HepG2 (cell line): ENCODE measurements around the gene PPP1R16B. TPM values are rescaled to one million over a fixed set of nuclear protein-coding genes. Genes with fewer than 3 reads are reported as not detected.

Experiments used
- ATAC-seq: fragments of 200-7000 bp; cut with Tn5 transposase; 3 replicates; pipeline ENCODE4 v1.9.1; 2020; ENCODE audit warnings: mild to moderate bottlenecking, moderate library complexity
- BruUV-seq: library from RNA; stranded (reverse); fragments of 400-500 nt; replicated peaks from 2 replicates; lab custom pipeline; 2021; lab: Mats Ljungman, UMichigan
- CTCF ChIA-PET: fragments of 300-600 bp; formaldehyde crosslinking; extraction: SDS; loops from one replicate; lab custom pipeline; 2021; ENCODE audit warnings: low total read pairs, inconsistent platforms, low intra/inter-chr PET ratio; lab: Yijun Ruan, JAX
- POLR2A ChIA-PET: fragments of 350-600 bp; sonication (Branson Sonifier 250); formaldehyde crosslinking; loops from one replicate; lab custom pipeline; 2020; ENCODE audit warnings: antibody characterized with exemption, inconsistent platforms; lab: Yijun Ruan, JAX
- DNase-seq: peaks from one replicate; pipeline ENCODE4 v3.0.0-alpha.2; 2015; ENCODE audit warnings: low spot score
- FAIRE-seq: peaks from 3 replicates; lab custom pipeline; 2011; peaks lifted over from hg19 to GRCh38; lab: Jason Lieb, UNC
- H2AFZ ChIP-seq: one replicate; pipeline ENCODE4 v1.6.1; 2011; ENCODE audit warnings: low read length, inconsistent platforms
- H3K27ac ChIP-seq: fragments of 300-600 bp; 3 replicates; pipeline ENCODE4 v1.8.0; 2011; ENCODE audit warnings: mixed run types, mild to moderate bottlenecking, mixed read lengths, low read length, inconsistent platforms; ENCODE audit not compliant: insufficient read depth; ENCODE audit errors: extremely low read length
- H3K27me3 ChIP-seq, 2 experiments: fragments of 200-600 bp in 1 of 2; 2 replicates in 1 of 2; 3 replicates in 1 of 2; pipeline versions ENCODE4 v1.6.0 to v1.8.0; 2011; ENCODE audit warnings: low read length in 2 of 2, mild to moderate bottlenecking in 2 of 2, moderate library complexity in 2 of 2, inconsistent platforms in 1 of 2; ENCODE audit not compliant: insufficient read depth in 2 of 2, control insufficient read depth in 1 of 2
- H3K36me3 ChIP-seq, 2 experiments: fragments of 200-600 bp in 1 of 2; replicated peaks in 1 of 2; 2 replicates in 1 of 2; 3 replicates in 1 of 2; pipeline versions ENCODE4 v1.5.1 to v1.8.0; 2011; ENCODE audit warnings: low read length in 2 of 2, inconsistent platforms in 1 of 2; ENCODE audit not compliant: insufficient read depth in 2 of 2, control insufficient read depth in 1 of 2
- H3K4me1 ChIP-seq: 2 replicates; pipeline ENCODE4 v1.5.1; 2012; ENCODE audit warnings: low read length, inconsistent platforms; ENCODE audit not compliant: insufficient read depth
- H3K4me2 ChIP-seq: 2 replicates; pipeline ENCODE4 v1.6.0; 2011; ENCODE audit warnings: low read depth, low read length, inconsistent platforms
- H3K4me3 ChIP-seq, 3 experiments: fragments of 200-600 bp in 1 of 3; sonication (generic), shearing (Covaris generic) in 1 of 3; replicated peaks in 1 of 3; 2 replicates each; pipeline ENCODE4 v1.5.1; 2011 to 2016; ENCODE audit warnings: low read length in 3 of 3, inconsistent platforms in 2 of 3, low read depth in 2 of 3, mild to moderate bottlenecking in 2 of 3, control low read depth in 1 of 3, mixed read lengths in 1 of 3; ENCODE audit not compliant: insufficient read depth in 1 of 3
- H3K79me2 ChIP-seq: one replicate; pipeline ENCODE4 v1.6.1; 2011; ENCODE audit warnings: low read length, inconsistent platforms; ENCODE audit not compliant: insufficient read depth
- H3K9ac ChIP-seq: 2 replicates; pipeline ENCODE4 v1.6.0; 2011; ENCODE audit warnings: mild to moderate bottlenecking, low read depth, low read length, inconsistent platforms; ENCODE audit not compliant: insufficient read depth
- H3K9me3 ChIP-seq: 2 replicates; pipeline ENCODE4 v1.5.1; 2012; ENCODE audit warnings: mild to moderate bottlenecking, low read length
- H4K20me1 ChIP-seq: 2 replicates; pipeline ENCODE4 v1.6.0; 2011; ENCODE audit warnings: inconsistent platforms, mild to moderate bottlenecking, low read length, moderate library complexity; ENCODE audit not compliant: insufficient read depth
- ADNP ChIP-seq: sonication (generic); formaldehyde crosslinking; IDR thresholded peaks from 2 replicates; pipeline ENCODE4 v1.4.0; 2020; ENCODE audit warnings: missing genetic modification reagents
- CHD4 ChIP-seq: fragments of 200-600 bp; sonication (generic); IDR thresholded peaks from 2 replicates; pipeline ENCODE4 v1.7.0; 2017; ENCODE audit warnings: mild to moderate bottlenecking, low read length, borderline replicate concordance
- MTERF4 ChIP-seq: sonication (generic); formaldehyde crosslinking; IDR thresholded peaks from 2 replicates; pipeline ENCODE4 v1.8.0; 2023; ENCODE audit warnings: mild to moderate bottlenecking, missing genetic modification reagents
- NRL ChIP-seq: sonication (generic); formaldehyde crosslinking; IDR thresholded peaks from 2 replicates; pipeline ENCODE4 v1.5.0; 2020; ENCODE audit warnings: missing genetic modification reagents, mild to moderate bottlenecking, moderate library complexity, borderline replicate concordance
- REXO4 ChIP-seq: sonication (generic); formaldehyde crosslinking; IDR thresholded peaks from 2 replicates; pipeline ENCODE4 v1.8.0; 2022; ENCODE audit warnings: missing genetic modification reagents, mild to moderate bottlenecking, borderline replicate concordance
- ZBTB2 ChIP-seq: sonication (generic); formaldehyde crosslinking; IDR thresholded peaks from 2 replicates; pipeline ENCODE4 v1.8.0; 2022; ENCODE audit warnings: low read depth, missing genetic modification reagents
- ZBTB40 ChIP-seq, 2 experiments: fragments of 450-650 bp in 1 of 2; sonication (generic) in 1 of 2; formaldehyde crosslinking in 1 of 2; IDR thresholded peaks; 2 replicates each; pipeline versions ENCODE4 v1.6.1 to v1.8.0; 2016 to 2022; ENCODE audit warnings: antibody characterized with exemption in 1 of 2, mild to moderate bottlenecking in 1 of 2, missing genetic modification reagents in 1 of 2
- ZNF253 ChIP-seq: sonication (generic); formaldehyde crosslinking; IDR thresholded peaks from 2 replicates; pipeline ENCODE4 v1.8.0; 2022; ENCODE audit warnings: mild to moderate bottlenecking, missing genetic modification reagents, borderline replicate concordance
- ZNF468 ChIP-seq: sonication (generic); formaldehyde crosslinking; IDR thresholded peaks from 2 replicates; pipeline ENCODE4 v1.8.0; 2022; ENCODE audit warnings: mild to moderate bottlenecking, moderate library complexity, missing genetic modification reagents
- ZNF549 ChIP-seq: sonication (generic); formaldehyde crosslinking; IDR thresholded peaks from 2 replicates; pipeline ENCODE4 v1.5.0; 2020; ENCODE audit warnings: missing genetic modification reagents
- ZNF550 ChIP-seq: sonication (generic); formaldehyde crosslinking; IDR thresholded peaks from 2 replicates; pipeline ENCODE4 v1.4.0; 2020; ENCODE audit warnings: mild to moderate bottlenecking, missing genetic modification reagents, borderline replicate concordance
- ZNF576 ChIP-seq: sonication (generic); formaldehyde crosslinking; IDR thresholded peaks from 2 replicates; pipeline ENCODE4 v1.4.0; 2020; ENCODE audit warnings: mild to moderate bottlenecking, missing genetic modification reagents
- ZNF720 ChIP-seq: sonication (generic); formaldehyde crosslinking; IDR thresholded peaks from 2 replicates; pipeline ENCODE4 v1.4.0; 2020; ENCODE audit warnings: missing genetic modification reagents
- WGBS: methylation state at CpG from one replicate; pipeline ENCODE4 v1.1.6; 2017; ENCODE audit warnings: low lambda C conversion rate; 5-methylcytosine and 5-hydroxymethylcytosine counted together
- in situ Hi-C: cut with HindIII; loops from 2 replicates; pipeline ENCODE4 v1.10.0; 2017; ENCODE audit warnings: low pct_unique_long_range_greater_than_20kb; ENCODE audit not compliant: extremely low pct_ligation_motif_present
- intact Hi-C: fragments of 100-400 bp; cut with micrococcal nuclease; formaldehyde crosslinking; loops from one replicate; pipeline ENCODE4 v1.10.0; 2022; ENCODE audit not compliant: unreplicated experiment
- polyA plus RNA-seq, 8 experiments: library from polyadenylated mRNA; depleted of rRNA in 3 of 8; stranded (reverse) in 7 of 8; unstranded in 1 of 8; fragments of >200 nt; fragmentation: Illumina TruSeq in 4 of 8; extraction: Trizol in 4 of 8; gene quantifications; 2 replicates each; pipeline versions ENCODE4 v1.2.1 to v1.2.3, GENCODE V29; 2011 to 2016; ENCODE audit warnings: low read depth in 4 of 8, missing spikeins in 1 of 8, mixed read lengths in 1 of 8; ENCODE audit not compliant: insufficient read depth in 1 of 8
- total RNA-seq, 5 experiments: library from RNA; depleted of rRNA; stranded (reverse); fragments of >200 nt; fragmentation: Illumina TruSeq; extraction: Trizol; gene quantifications; 2 replicates each; pipeline ENCODE4 v1.2.3, GENCODE V29; 2016; ENCODE audit warnings: low read depth in 1 of 5

Gene PPP1R16B
- total and polyA plus RNA-seq, 2 of the 13 experiments (the other 11 are each of a cell fraction or from before 2014, with no cell fraction given): 0.02 to 0.11 TPM

GRCh38 chr20:38760978-38761377, 44.5 kb upstream of the PPP1R16B start:
- CTCF ChIA-PET: no interaction called here
- no peak for FAIRE-seq
- no peak overlapping the region for H2AFZ ChIP-seq
- H3K4me3 ChIP-seq: no peak overlapping the region
- peaks cover 46 to 92% of the 10 kb centered on the region in 2 experiments for H3K36me3 ChIP-seq
- POLR2A ChIA-PET: no interaction called here
- no peaks in the 10 kb centered on the region for H3K79me2 ChIP-seq
- H3K27ac ChIP-seq: no peak overlapping the region
- intact Hi-C loops (no loop called here), in situ Hi-C loops (no loop called here)
- 95% methylated on average over 4 of the region's 4 CpGs for WGBS
- H3K27me3 ChIP-seq: no peaks in the 10 kb centered on the region
- H3K9me3 ChIP-seq: no peaks in the 10 kb centered on the region
- no peak overlapping the region for H3K9ac ChIP-seq
- H4K20me1 ChIP-seq: no peaks in the 10 kb centered on the region
- no peaks in the 10 kb centered on the region for H3K4me1 ChIP-seq
- BruUV-seq: no TSS peak
- no peak for ATAC-seq
- DNase-seq: no peak
- H3K4me2 ChIP-seq: no peak overlapping the region
- TF ChIP-seq ZNF720 (CRISPR knock-in tag) (no peak), ZNF468 (no peak), ZNF253 (no peak), REXO4 (no peak), ZBTB2 (CRISPR knock-in tag) (no peak), ZNF550 (no peak), ADNP (CRISPR knock-in tag) (no peak), NRL (CRISPR knock-in tag) (no peak), ZNF576 (CRISPR knock-in tag) (no peak), ZNF549 (CRISPR knock-in tag) (no peak), CHD4 (no peak), MTERF4 (CRISPR knock-in tag) (no peak), ZBTB40 (IDR thresholded peaks at IDR 0.05) (no peak), ZBTB40 (CRISPR knock-in tag; IDR thresholded peaks at IDR 0.05) (no peak)
